Left kidney (tissue), 2 donors: Measurements from ENCODE around the gene HEY2. TPM values are rescaled to one million over a fixed set of nuclear protein-coding genes. Genes with fewer than 3 reads are reported as not detected.

ENCODE experiments used
- DNase-seq: peaks from one replicate; pipeline ENCODE4 v3.0.0-alpha.2; 2013
- polyA plus RNA-seq: library from polyadenylated mRNA; unstranded; fragments of 120-200 nt; gene quantifications from one replicate; pipeline ENCODE4 v1.2.1, GENCODE V29; 2013; ENCODE audit not compliant: insufficient read length

Gene HEY2
- polyA plus RNA-seq, 1 donor = 7.4 TPM

GRCh38 chr6:125742464-125743120, 6.8 kb upstream of the HEY2 start:
- DNase-seq = no peak

DNA sequence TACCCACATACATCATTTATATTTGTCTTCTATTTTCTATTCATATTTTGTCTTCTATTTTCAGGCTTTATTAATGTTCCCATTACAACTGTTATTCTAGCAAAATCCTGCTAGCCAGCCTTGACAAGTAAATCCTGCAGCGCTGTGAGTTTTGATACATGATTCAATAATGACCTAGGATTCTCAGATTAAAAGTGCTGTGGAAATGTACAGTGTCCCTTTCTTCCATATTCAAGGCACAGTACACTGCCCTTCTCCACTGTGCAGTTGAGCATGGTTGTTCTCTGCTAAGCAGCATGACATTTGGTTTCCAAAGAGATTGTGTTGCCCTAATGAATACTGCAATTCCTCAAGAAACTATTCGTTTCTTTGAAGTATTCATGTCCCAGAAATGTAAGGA, 5.8 kb upstream of the HEY2 start:
- DNase-seq = no peak

DNA sequence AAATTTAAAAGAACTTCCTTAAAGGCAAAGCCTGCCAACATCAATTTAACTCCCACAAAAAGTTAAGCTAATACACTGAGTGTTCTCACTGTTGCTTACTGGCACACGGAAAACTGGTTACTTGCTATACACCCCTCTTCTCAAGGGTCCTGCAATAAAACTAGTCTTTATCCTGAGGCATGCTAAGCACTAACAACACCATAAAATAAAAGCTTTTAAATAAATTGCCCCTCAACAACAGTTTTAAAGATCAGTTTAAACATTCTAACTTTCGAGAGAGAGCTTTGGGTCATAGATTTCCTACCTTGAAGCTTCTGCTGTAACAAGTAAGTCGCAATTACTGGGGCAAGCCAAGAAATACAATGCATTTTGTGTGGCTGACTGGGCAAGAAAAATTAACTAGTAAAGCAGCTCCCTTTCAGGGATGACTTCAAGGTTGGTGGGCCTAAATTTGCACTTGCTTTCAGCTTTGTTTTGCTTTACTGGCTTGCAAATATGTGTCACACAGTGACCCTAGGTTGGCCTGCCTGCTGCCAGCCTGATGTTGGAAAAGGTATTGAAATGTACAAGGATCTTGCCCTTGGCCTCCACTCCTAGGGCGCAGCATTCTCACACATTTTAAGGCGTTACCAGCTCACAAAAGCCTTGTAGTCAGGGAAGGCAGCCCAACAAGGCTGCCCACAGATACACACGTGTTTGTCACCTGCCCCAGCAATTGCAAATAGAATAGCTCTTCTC, 4.0 kb upstream of the HEY2 start:
- no peak for DNase-seq

DNA sequence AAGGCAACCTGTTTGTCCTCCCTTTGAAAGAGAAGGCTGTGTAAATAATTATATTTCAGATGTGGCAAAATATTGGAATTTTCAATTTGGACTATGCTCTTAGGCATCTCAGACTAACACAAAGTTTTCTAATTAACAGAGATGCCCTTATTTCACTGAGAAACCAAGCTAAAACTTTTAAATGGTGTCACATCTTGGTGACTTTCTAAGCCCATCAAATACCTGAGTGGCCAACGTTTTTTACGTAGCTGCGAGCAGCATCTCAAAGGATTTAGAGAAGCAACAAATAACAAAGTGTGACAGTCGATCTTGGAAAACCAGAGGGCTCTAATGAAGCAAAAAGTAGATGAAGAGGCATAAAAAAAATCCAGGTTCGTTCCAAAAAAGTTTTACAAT, 3.4 kb upstream of the HEY2 start:
- DNase-seq = no peak

GRCh38 chr6:125746731-125747588, 2.5 kb upstream of the HEY2 start:
- peak; percentile 74 for DNase-seq

DNA sequence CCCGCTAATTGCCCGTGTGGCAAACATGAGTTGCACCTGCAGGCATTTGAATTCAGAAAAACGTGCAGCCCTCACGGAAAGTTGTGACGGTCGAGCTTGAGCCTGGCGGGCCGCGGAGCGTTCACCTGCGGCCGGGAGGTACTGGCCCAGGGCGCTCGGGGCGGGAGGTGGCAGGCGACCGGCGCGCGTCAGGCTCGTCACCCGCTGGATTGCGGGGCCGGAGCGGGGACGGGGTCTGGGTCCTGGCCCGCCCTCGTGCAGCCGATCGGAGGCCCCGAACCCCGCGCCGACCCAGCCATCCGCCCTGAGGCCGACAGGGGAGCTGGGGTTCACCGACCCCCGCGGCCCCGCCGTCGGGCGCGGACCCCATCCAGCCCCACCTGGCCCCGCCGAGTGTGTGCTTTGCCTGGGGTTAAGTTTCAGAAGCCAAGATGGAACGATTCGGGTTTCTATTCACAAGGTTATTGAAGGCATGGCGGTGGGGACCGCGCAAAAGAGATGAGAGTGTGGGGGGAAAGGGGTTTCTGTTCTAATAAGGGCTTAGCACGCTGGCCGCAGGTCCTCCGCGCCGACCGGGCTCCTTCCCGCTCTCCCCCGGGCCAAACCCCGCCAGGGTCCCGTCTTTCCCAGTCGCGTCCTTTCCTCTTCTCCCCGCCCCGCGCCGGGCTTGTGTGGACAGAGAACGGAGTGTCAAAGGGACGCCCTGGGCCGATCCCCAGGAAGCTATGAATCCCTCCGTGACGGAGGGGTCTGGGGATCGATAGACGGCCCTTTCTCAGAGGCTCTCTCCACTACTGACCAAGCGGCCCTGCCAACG, 1.6 kb upstream of the HEY2 start:
- DNase-seq = peak; percentile 46

- no peak for DNase-seq
Measured at GRCh38 chr6:125748406-125749172, 843 bp upstream of the HEY2 start.

DNA sequence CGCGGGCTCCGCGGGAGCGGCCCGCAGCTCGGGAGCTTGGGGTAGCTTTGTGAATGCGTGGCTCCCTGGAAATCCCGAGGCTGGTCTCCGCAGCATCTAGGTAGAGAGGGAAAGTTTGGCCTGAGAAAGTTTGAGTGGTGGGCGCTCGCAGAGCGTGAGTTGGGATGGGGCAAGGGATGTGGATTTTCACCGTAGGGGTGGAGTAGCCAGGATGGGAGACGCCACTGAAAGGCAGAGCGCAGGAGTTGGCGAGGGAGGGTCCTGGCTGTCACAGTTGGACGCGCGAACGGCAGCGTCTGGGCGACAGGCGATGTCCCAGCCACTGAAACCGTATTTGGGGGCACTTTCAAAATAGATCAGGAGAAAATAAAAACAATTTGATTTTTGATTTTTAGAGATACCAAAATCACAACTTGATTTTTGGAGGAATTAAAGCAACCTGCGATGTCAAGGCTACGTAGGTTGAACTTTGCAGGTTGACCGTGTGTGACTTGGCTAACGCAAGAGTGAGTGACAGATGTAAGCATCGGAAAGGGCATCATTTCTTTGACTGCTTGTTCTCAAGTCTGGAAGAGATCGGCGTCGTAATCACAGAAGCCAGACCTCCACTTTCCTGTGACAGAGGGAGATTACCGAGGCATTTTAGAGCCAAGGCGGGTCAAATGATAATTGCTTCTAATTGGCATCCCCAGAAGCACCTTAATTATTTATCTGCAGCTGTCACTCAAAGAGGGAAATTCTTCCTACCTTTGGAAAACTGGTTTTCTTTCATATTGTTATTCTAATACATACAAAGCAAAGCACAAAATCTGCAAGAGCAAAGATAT, 646 bp downstream of the HEY2 start:
- no peak for DNase-seq

DNA sequence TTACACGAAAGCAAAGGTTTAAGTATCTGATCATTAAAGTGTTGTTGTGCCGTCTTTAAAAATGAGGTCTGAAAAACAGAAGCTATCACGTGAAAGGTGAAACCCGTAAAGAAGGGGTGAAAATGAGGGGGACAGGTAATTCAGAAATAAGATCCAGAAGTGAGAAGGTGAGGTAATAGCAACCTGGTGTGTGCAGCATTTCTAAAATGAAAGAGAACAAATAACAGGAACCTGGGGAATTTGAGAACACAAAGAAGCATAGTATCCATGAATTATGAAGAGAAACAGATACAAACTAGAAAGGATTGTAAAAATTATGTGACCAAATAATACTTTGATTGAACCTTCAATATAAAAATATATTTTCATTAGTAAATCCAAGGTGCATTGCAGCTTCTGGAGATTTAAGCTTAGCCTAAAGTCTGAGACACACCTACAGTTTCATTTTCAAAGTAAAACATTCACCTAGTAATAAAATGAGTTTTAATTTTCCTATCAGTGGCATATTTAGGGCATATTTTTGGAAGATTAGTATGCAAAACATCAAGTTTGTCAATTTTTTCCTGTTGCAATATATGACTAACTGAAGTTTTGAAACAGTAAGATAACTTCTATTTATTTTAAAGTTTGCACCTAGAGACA, 1.4 kb downstream of the HEY2 start:
- DNase-seq = no peak

DNA sequence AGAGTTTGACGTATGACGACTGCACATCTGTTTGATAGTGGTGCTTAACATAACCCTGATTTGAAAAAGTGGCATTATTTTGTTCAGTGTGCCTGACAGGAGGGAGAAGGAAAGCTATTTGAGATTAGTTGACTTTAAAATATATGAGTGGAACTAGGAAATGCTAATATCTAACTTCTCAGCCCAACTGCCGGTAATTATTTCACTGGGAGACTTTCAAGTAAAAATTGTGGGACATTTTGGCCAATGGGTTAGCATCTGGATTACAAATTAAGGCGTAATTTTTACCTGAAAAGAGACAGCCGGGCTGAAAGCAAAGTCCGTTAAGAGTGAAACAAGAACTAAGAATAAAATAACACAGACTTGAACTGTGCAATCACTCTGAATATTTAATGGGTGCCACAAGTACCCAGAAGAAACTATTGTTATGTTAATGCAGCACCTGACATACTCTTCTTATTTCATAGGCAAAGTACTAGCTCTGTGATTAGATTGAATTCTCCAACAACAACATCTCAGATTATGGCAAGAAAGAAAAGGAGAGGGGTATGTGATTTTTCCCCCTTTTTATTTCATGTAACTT, 2.0 kb downstream of the HEY2 start:
- DNase-seq = no peak

GRCh38 chr6:125752773-125753172, 3.3 kb downstream of the HEY2 start:
- DNase-seq = no peak

DNA sequence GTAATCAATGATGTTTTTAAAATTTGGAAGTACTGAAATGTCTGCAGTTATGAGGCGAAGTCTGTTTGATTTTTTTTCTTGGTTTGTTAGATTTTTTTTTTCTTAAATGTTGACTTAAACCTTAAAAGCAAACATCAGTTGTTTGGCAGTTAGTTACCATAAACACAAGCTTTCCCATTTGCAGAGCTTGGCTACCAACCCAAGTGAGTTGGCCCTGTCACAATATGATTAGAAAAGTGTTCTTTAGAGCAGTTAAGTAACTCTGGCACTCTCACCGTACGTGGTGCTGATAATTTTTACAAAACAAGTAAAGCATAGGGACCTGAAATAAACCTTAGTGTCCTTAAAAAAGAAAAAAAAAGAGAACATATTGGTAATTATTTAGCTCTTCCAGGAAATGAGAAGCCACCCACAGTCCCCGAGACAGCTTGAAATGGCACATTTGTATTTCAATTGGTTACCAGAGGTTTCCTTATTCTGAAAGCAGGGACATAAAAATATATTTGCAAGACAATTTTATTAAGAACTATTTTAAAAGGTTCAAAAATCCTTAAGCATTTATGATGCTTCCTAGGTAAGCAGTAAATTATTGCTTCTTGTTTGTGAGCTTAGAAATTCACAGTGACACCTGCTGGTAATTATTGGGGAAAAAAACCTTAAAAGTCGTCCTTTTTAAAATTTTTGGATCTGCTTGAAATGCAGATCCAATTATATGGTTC, 3.9 kb downstream of the HEY2 start:
- no peak for DNase-seq

- no peak for DNase-seq
Measured at GRCh38 chr6:125753937-125754259, 4.5 kb downstream of the HEY2 start.

DNA sequence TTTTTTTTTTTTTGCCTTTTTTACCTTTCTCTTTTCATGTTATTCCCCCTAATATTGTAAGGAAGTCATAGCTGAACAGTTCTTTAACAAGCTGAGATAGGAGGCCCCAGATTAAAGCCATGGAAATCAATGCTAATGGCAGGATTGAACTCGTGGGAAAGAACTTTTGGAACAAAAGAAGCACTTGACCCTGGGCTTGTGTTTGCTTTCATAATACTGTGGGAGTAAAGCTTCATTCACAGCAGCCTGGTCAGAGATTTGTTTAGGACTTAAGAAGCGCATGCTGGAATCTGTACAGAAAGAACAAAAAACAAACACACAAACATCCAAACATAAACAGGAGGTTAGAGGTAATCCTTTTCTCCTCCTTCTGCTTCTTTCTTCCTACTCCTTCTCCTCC, 5.1 kb downstream of the HEY2 start:
- no peak for DNase-seq

- no peak for DNase-seq
Measured at GRCh38 chr6:125759184-125759902, 9.9 kb downstream of the HEY2 start.

DNA sequence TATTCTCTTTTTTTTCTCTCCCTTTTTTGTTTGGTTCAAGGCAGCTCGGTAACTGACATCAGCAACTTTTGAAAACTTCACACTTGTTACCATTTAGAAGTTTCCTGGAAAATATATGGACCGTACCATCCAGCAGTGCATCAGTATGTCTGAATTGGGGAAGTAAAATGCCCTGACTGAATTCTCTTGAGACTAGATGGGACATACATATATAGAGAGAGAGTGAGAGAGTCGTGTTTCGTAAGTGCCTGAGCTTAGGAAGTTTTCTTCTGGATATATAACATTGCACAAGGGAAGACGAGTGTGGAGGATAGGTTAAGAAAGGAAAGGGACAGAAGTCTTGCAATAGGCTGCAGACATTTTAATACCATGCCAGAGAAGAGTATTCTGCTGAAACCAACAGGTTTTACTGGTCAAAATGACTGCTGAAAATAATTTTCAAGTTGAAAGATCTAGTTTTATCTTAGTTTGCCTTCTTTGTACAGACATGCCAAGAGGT, 10.6 kb downstream of the HEY2 start:
- no peak for DNase-seq

- DNase-seq = no peak
Measured at GRCh38 chr6:125764121-125764671, 14.8 kb downstream of the HEY2 start.

- no peak for DNase-seq
Measured at GRCh38 chr6:125765944-125766343, 16.5 kb downstream of the HEY2 start.
